Right atrium auricular region (tissue), 2 donors: ENCODE data around the gene DBET. TPM values are rescaled to one million over a fixed set of nuclear protein-coding genes. Genes with fewer than 3 reads are reported as not detected.
"Not testable (repeated sequence)": the region's sequence is repeated elsewhere in the genome, so short reads cannot be mapped to it uniquely, and the experiment has no call there.

ENCODE experiments used
- DNase-seq: peaks from one replicate; pipeline ENCODE4 v3.0.0-alpha.2; 2019; ENCODE audit warnings: low spot score
- H3K27ac ChIP-seq, 2 donors: fragments of 200-600 bp; sonication (generic); 1 replicate in 1 of 2; 2 replicates in 1 of 2; pipeline ENCODE4 v1.5.1; 2016 to 2019
- H3K27me3 ChIP-seq, 2 donors: fragments of 200-600 bp; sonication (generic); one replicate each; pipeline versions ENCODE4 v1.5.1 to v1.6.0; 2017 to 2019
- H3K36me3 ChIP-seq: fragments of 200-600 bp; sonication (generic); one replicate; pipeline ENCODE4 v1.5.1; 2016
- H3K4me1 ChIP-seq, 2 donors: fragments of 200-600 bp; sonication (generic); one replicate each; pipeline versions ENCODE4 v1.5.1 to v1.6.0; 2017 to 2019
- H3K4me3 ChIP-seq, 2 donors: fragments of 200-600 bp; sonication (generic); 1 replicate in 1 of 2; 2 replicates in 1 of 2; pipeline ENCODE4 v1.5.1; 2017 to 2019; ENCODE audit warnings: mild to moderate bottlenecking in 1 of 2, moderate library complexity in 1 of 2
- H3K9me3 ChIP-seq, 2 donors: fragments of 200-600 bp; sonication (generic); one replicate each; pipeline ENCODE4 v1.5.1; 2019
- total RNA-seq, 2 donors: library from RNA; depleted of rRNA; stranded (reverse); fragments of >200 nt; gene quantifications; one replicate each; pipeline ENCODE4 v1.1.0, GENCODE V29; 2016

DBET gene
- total RNA-seq, 2 donors from 2014 or later = not detected

DNA sequence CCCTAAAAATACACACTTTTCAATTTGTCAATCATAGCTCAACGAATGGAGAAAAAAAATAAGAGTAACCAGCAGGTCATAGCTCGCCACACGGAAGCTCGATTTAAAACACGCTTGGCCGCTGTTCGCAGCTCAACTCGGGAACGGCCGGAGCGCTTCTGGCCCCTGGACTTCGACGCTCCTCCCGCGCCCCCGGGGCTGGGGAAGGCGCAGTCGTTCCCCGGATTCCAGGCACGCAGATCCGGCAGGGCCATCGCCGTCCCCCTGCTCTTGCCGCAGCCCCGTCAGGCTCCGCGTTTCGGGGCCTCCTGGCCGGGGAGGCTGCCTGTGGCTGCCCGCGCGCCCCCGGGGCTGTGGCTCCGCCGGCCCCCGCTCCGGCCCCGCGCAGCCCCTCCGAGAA is 23.4 kb upstream of the DBET start:
- DNase-seq, H3K4me1 ChIP-seq, H3K4me3 ChIP-seq, H3K36me3 ChIP-seq, H3K27ac ChIP-seq, H3K27me3 ChIP-seq, H3K9me3 ChIP-seq: not testable (repeated sequence)

DNA sequence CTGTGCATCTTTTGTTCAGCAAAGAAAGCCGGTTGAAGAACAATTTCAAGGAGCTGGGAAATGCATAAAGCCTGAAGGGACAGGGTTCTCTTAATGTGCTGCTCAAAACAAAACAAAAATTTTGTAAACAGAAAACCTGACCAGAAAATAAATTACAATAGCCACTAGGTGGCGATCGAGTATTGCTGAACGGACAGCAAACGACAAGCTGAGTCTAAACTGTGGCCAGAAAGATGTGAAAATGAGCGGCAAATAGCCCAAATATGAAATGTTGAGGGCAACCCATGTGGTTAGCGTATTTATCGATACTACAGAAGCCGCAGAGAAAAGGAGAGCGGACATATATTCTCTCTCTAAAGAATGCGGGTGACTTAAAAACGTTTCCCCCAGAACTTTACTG is 16.7 kb upstream of the DBET start:
- not testable (repeated sequence) for H3K4me1 ChIP-seq, H3K9me3 ChIP-seq, H3K36me3 ChIP-seq, H3K4me3 ChIP-seq, H3K27ac ChIP-seq, H3K27me3 ChIP-seq, DNase-seq

DNA sequence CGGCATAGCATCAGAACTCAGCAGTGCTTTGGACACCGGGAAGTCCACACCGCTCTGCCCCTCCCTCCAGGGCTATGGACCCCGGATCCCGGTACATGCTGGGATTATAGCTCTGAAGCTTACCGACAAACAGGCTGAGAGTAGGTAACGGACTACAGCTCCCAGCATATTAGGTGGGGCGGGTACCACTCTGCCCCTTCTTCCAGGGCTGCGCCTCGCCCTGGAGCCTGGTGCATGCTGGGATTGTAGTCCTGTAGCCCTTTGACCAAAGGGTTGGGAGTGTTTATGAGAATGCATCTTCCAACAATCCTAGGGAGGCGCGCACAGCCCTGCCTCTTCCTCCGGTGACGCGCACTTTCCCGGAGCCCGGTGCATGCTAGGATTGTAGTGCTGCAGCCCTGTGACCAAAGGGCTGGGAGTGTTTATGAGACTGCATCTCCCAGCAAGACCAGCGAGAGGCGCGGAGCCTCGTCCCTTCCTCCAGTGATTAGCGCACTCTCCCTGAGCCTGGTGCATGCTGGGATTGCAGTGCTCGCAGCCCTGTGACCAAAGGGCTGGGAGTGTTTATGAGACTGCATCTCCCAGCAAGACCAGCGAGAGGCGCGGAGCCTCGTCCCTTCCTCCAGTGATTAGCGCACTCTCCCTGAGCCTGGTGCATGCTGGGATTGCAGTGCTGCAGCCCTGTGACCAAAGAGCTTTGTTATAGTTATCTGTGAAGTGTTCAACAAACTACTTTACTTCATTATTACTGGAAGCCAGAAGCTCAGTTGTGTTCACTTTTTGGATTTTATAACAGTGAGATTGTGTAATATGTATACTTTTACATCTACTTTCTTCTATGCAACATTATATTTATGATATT is 14.7 kb upstream of the DBET start:
- not testable (repeated sequence) for H3K36me3 ChIP-seq, H3K4me1 ChIP-seq, H3K27ac ChIP-seq, H3K4me3 ChIP-seq, DNase-seq, H3K9me3 ChIP-seq, H3K27me3 ChIP-seq

GRCh38 chr4:190058997-190059396 is 5.3 kb upstream of the DBET start:
- H3K27me3 ChIP-seq, H3K27ac ChIP-seq, H3K9me3 ChIP-seq, H3K4me3 ChIP-seq, H3K36me3 ChIP-seq, DNase-seq, H3K4me1 ChIP-seq: not testable (repeated sequence)

GRCh38 chr4:190064805-190065204 is 503 bp downstream of the DBET start:
- H3K27me3 ChIP-seq, DNase-seq, H3K27ac ChIP-seq, H3K4me3 ChIP-seq, H3K36me3 ChIP-seq, H3K9me3 ChIP-seq, H3K4me1 ChIP-seq: not testable (repeated sequence)

- not testable (repeated sequence) for DNase-seq, H3K4me1 ChIP-seq, H3K36me3 ChIP-seq, H3K9me3 ChIP-seq, H3K27me3 ChIP-seq, H3K27ac ChIP-seq, H3K4me3 ChIP-seq
These were observed 4.0 kb downstream of the DBET start for GRCh38 chr4:190068351-190068750.

DNA sequence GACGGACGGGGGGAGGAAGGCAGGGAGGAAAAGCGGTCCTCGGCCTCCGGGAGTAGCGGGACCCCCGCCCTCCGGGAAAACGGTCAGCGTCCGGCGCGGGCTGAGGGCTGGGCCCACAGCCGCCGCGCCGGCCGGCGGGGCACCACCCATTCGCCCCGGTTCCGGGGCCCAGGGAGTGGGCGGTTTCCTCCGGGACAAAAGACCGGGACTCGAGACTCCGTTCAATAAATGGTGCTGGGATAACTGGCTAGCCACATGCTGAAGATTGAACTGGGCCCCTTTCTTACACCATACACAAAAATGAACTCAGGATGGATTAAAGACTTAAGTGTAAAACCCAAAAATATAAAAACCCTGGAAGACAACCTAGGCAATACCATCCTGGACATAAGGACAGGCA is 28.8 kb downstream of the DBET start:
- not testable (repeated sequence) for H3K36me3 ChIP-seq, H3K4me3 ChIP-seq, DNase-seq, H3K4me1 ChIP-seq, H3K27me3 ChIP-seq, H3K27ac ChIP-seq, H3K9me3 ChIP-seq

GRCh38 chr4:190094031-190094430 is 29.7 kb downstream of the DBET start:
- H3K4me1 ChIP-seq, H3K36me3 ChIP-seq, H3K9me3 ChIP-seq, H3K27me3 ChIP-seq, H3K27ac ChIP-seq, DNase-seq, H3K4me3 ChIP-seq: not testable (repeated sequence)

DNA sequence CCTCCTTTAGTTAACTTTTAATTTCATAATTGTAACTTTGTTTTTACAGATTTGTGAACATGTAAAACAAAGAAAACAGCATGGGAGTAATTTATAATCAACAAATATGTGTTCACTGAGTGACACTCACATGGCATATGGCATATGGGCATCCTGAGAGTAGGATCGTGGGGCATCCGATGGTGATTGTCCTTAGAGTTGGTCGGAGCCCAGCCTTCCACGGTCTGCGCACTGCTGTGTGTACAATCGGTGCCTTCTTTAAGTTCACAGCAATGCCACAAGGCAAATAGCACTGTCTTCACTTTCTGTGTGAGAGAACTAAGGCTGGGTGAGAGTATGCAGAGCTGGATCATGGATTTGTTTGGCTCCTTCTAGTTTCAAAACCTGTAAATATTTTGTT is 31.0 kb downstream of the DBET start:
- H3K27me3 ChIP-seq, DNase-seq, H3K36me3 ChIP-seq, H3K27ac ChIP-seq, H3K4me1 ChIP-seq, H3K9me3 ChIP-seq, H3K4me3 ChIP-seq: not testable (repeated sequence)

GRCh38 chr4:190099605-190100004 is 35.3 kb downstream of the DBET start:
- not testable (repeated sequence) for H3K4me1 ChIP-seq, H3K4me3 ChIP-seq, H3K27me3 ChIP-seq, H3K27ac ChIP-seq, H3K36me3 ChIP-seq, H3K9me3 ChIP-seq, DNase-seq

- H3K4me3 ChIP-seq, H3K9me3 ChIP-seq, H3K27me3 ChIP-seq, H3K36me3 ChIP-seq, DNase-seq, H3K27ac ChIP-seq, H3K4me1 ChIP-seq: not testable (repeated sequence)
These were observed 37.2 kb downstream of the DBET start for GRCh38 chr4:190101525-190101924.

GRCh38 chr4:190106191-190106590 is 41.9 kb downstream of the DBET start:
- H3K4me1 ChIP-seq, H3K27me3 ChIP-seq, DNase-seq, H3K27ac ChIP-seq, H3K36me3 ChIP-seq, H3K4me3 ChIP-seq, H3K9me3 ChIP-seq: not testable (repeated sequence)

GRCh38 chr4:190106611-190107480 is 42.5 kb downstream of the DBET start:
- DNase-seq = peak; percentile 64
- H3K9me3 ChIP-seq, H3K27me3 ChIP-seq, H3K36me3 ChIP-seq, H3K27ac ChIP-seq, H3K4me3 ChIP-seq, H3K4me1 ChIP-seq: not testable (repeated sequence)

- DNase-seq, H3K36me3 ChIP-seq, H3K4me3 ChIP-seq, H3K4me1 ChIP-seq, H3K9me3 ChIP-seq, H3K27me3 ChIP-seq, H3K27ac ChIP-seq: not testable (repeated sequence)
These were observed 43.6 kb downstream of the DBET start for GRCh38 chr4:190107766-190108485.

DNA sequence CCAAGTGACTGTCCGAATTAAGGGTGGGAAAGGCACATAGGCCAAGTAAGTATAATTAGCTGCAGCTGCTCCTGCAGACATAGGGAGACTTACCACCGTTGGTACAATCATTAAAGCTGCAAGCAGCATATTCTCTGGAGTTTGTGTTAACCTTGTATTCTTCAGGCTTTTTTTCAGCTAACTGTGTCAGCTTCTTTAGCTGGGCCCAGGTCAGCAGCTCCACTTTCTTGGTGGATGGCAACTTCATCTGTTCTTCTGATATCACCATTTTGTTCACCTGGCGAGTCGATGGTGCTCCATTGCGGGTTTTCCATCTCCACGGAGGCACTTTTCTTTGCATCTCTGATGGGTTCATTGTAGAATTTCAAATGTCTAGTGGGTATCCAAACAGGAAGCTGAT is 44.5 kb downstream of the DBET start:
- not testable (repeated sequence) for H3K4me3 ChIP-seq, H3K4me1 ChIP-seq, H3K27ac ChIP-seq, H3K9me3 ChIP-seq, H3K36me3 ChIP-seq, H3K27me3 ChIP-seq
- DNase-seq = peak; percentile 59
